GM19328 (cell line): Measurements from ENCODE around the gene CORO7.

Experiments
- ATAC-seq: cut with Tn5 transposase; IDR thresholded peaks from one replicate; pipeline ENCODE4 v1.9.1; 2021; ENCODE audit warnings: mild to moderate bottlenecking, moderate library complexity; ENCODE audit not compliant: unreplicated experiment

Gene CORO7

GRCh38 chr16:4313563-4314531 lies 102.5 kb downstream of the CORO7 start:
- no peak for ATAC-seq

GRCh38 chr16:4309833-4310266 lies 106.5 kb downstream of the CORO7 start:
- no peak for ATAC-seq

GRCh38 chr16:4309102-4309832 lies 107.1 kb downstream of the CORO7 start:
- no peak for ATAC-seq

- ATAC-seq = peak; percentile 85
These were observed 109.0 kb downstream of the CORO7 start for GRCh38 chr16:4307215-4308037.

GRCh38 chr16:4306470-4307214 lies 109.8 kb downstream of the CORO7 start:
- ATAC-seq = no peak
